GM21717 (cell line): ENCODE results near the gene PDE6B.
"Not testable (repeated sequence)": the region's sequence is repeated elsewhere in the genome, so short reads cannot be mapped to it uniquely, and the experiment has no call there.

ENCODE experiments used
- ATAC-seq: cut with Tn5 transposase; IDR thresholded peaks from one replicate; pipeline ENCODE4 v1.9.1; 2021; ENCODE audit warnings: mild to moderate bottlenecking, moderate library complexity; ENCODE audit not compliant: unreplicated experiment

The PDE6B gene

GRCh38 chr4:682490-683172 lies 57.3 kb downstream of the PDE6B start:
- ATAC-seq: no peak

GRCh38 chr4:683247-683897 lies 58.0 kb downstream of the PDE6B start:
- no peak for ATAC-seq

- no peak for ATAC-seq
These were observed 58.7 kb downstream of the PDE6B start for GRCh38 chr4:683982-684622.

- no peak for ATAC-seq
These were observed 59.4 kb downstream of the PDE6B start for GRCh38 chr4:684623-685327.

GRCh38 chr4:685679-686412 lies 60.5 kb downstream of the PDE6B start:
- no peak for ATAC-seq

GRCh38 chr4:686413-687040 lies 61.2 kb downstream of the PDE6B start:
- no peak for ATAC-seq

- ATAC-seq: no peak
These were observed 61.9 kb downstream of the PDE6B start for GRCh38 chr4:687048-687970.

GRCh38 chr4:687971-688853 lies 62.8 kb downstream of the PDE6B start:
- ATAC-seq: no peak

- no peak for ATAC-seq
These were observed 63.7 kb downstream of the PDE6B start, which contains the start of gene SLC49A3 for GRCh38 chr4:688854-689681. SLC49A3 (minus strand) TSS chr4:689151; CDS start chr4:689127, 24 bp downstream.

- ATAC-seq: no peak
These were observed 64.3 kb downstream of the PDE6B start for GRCh38 chr4:689723-690122.

GRCh38 chr4:692771-693554 lies 67.6 kb downstream of the PDE6B start:
- ATAC-seq: no peak

- not testable (repeated sequence) for ATAC-seq
These were observed 69.1 kb downstream of the PDE6B start for GRCh38 chr4:694341-694940.

- no peak for ATAC-seq
These were observed 74.6 kb downstream of the PDE6B start for GRCh38 chr4:699816-700580.

- no peak for ATAC-seq
These were observed 75.4 kb downstream of the PDE6B start for GRCh38 chr4:700587-701264.

- no peak for ATAC-seq
These were observed 77.3 kb downstream of the PDE6B start for GRCh38 chr4:702618-703048.
